HG03060 (cell line): Measurements from ENCODE around the gene ANTKMT.
"Not testable (repeated sequence)": the region's sequence is repeated elsewhere in the genome, so short reads cannot be mapped to it uniquely, and the experiment has no call there.

ENCODE experiments used
- ATAC-seq: cut with Tn5 transposase; IDR thresholded peaks from one replicate; pipeline ENCODE4 v1.9.1; 2021; ENCODE audit warnings: low read depth, moderate number of reproducible peaks; ENCODE audit not compliant: unreplicated experiment

The ANTKMT gene

DNA sequence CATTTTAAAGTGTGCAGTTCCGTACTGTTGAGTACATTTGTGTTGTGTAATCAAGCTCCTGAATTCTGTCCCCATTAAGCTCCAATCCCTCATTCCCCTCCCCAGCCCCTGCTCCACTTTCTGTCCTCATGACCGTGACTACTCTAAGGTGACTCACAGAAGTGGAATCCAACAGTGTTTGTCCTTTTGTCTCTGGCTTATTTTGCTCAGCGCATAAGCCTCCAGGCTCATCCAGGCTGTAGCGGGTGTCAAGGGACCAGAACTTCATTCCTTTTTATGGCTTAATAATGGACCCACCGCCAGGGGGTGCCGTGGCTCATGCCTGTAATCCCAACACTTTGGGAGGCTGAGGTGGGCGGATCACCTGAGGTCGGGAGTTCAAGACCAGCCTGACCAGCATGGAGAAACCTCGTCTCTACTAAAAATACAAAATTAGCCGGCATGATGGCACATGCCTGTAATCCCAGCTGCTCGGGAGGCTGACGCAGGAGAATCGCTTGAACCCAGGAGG is 8.2 kb upstream of the ANTKMT start:
- not testable (repeated sequence) for ATAC-seq

- no peak for ATAC-seq
Measured at GRCh38 chr16:714079-714478, 6.9 kb upstream of the ANTKMT start.

- no peak for ATAC-seq
Measured at GRCh38 chr16:714558-715476, 6.1 kb upstream of the ANTKMT start, which contains the start of gene METRN. METRN (plus strand) TSS chr16:715118; CDS start chr16:715290, 172 bp downstream.

DNA sequence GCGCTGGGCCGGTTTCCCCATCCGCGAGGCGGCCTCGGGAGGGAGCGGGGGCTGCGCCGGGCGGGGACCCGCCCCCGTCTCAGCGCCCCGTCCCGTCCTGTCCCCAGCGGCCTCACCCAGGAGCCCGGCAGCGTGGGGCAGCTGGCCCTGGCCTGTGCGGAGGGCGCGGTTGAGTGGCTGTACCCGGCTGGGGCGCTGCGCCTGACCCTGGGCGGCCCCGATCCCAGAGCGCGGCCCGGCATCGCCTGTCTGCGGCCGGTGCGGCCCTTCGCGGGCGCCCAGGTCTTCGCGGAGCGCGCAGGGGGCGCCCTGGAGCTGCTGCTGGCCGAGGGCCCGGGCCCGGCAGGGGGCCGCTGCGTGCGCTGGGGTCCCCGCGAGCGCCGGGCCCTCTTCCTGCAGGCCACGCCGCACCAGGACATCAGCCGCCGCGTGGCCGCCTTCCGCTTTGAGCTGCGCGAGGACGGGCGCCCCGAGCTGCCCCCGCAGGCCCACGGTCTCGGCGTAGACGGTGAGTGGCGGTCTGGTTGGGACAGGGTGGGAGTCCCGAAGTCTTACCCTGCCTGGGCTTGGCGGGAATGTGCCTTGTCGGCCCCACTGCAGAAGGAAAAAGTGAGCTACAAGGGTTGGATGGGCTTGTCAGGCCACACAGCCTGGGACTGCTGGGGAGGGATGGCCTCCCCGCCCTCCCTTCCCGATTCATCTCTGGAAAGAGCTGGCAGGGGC is 5.3 kb upstream of the ANTKMT start:
- ATAC-seq = no peak

- ATAC-seq = no peak
Measured at GRCh38 chr16:716200-716568, 4.8 kb upstream of the ANTKMT start.

DNA sequence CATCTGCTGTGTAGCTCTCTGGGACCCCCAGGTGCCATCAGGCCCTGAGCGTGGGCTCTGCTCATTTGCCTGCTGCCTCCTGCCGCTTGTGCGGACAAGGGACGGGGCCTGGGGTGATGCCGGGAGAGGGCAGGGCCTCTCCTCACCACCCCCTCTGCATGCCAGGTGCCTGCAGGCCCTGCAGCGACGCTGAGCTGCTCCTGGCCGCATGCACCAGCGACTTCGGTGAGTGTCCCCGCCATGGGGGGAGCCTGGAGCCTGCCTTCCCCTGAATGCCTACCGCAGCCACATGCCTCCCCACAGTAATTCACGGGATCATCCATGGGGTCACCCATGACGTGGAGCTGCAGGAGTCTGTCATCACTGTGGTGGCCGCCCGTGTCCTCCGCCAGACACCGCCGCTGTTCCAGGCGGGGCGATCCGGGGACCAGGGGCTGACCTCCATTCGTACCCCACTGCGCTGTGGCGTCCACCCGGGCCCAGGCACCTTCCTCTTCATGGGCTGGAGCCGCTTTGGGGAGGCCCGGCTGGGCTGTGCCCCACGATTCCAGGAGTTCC is 4.1 kb upstream of the ANTKMT start:
- ATAC-seq = no peak

GRCh38 chr16:717450-718245 is 3.3 kb upstream of the ANTKMT start:
- no peak for ATAC-seq

- no peak for ATAC-seq
Measured at GRCh38 chr16:718389-718788, 2.6 kb upstream of the ANTKMT start.

GRCh38 chr16:718922-719321 is 2.0 kb upstream of the ANTKMT start:
- ATAC-seq = no peak

GRCh38 chr16:719815-720446 is 1.0 kb upstream of the ANTKMT start:
- no peak for ATAC-seq

GRCh38 chr16:720447-720989 is 428 bp upstream of the ANTKMT start:
- no peak for ATAC-seq

GRCh38 chr16:721765-722540 is 1.0 kb downstream of the ANTKMT start:
- ATAC-seq = no peak

DNA sequence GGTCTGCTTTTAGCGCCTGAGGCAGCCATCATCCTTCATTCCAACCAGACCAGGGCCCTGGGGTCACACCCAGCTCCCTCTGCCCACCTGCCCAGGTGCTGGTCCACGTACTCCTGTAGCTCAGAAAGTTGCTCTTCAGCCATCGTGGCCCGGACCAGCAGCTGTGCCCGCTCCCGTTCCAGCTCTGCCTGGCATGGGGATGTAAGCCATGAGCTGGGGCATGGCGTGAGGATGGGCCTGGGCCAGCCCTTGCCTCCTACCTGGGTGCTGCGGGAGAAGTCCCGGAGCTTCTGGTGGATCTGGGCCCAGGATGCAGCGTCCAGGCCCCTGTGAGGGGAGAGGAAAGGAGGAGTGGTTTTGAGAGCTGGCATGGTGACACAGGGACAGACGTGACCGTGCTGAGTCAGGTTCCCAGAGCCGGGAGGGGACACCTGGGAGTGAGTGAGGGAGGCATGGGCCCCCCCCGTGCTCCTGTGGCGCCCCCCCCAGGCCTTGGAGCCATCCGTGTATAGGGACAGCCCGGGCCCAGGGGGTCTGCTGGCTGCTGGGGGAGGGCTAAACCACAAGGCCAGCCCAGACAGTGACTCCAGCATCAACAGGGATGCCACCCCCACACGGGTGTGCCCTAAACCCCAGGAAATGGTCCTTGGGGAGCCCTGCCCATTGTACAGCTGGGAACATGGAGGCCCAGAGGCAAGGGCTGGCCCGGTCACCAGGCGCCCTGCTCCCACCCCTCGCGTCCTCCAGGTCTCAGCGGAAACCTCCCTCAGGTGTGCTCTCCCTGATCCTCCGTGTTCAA is 2.1 kb downstream of the ANTKMT start:
- no peak for ATAC-seq

DNA sequence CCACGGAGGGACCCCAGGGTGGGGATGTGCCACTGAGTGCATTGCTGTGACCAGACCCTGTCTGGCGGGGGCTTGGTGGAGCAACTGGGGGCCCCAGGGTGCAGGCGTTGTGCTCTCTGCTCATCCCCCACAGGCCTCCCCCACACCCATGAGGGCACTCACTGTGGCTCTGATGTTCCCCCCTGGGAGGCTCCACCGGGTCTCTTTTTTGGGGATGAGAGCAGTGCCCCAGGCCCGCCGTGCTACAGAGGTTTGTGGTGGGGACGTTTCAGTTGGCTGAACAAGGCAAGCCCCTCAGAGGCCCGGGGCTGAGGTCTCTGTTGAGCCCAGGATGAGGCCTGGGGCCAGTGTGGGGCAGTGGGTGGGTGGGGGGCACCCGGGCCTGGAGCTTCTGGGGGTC is 2.7 kb downstream of the ANTKMT start:
- ATAC-seq = no peak

- no peak for ATAC-seq
Measured at GRCh38 chr16:724188-725040, 3.5 kb downstream of the ANTKMT start.

DNA sequence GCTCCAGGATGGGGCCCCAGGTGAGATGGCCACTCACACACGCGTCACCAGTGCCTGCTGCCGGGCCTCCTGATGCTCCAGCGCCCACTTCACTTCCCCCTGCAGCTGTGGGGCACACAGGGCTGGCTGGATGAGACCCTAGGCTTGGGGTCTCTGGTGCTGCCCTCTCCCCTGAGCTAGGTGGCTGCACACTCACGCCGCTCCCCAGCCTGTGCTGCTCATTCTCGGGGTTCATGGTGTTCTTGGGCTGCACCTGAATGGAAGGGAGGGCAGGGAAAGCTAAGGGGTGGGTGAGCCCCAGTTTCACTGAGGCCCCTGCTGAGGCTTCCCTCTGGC is 4.1 kb downstream of the ANTKMT start:
- ATAC-seq = no peak

DNA sequence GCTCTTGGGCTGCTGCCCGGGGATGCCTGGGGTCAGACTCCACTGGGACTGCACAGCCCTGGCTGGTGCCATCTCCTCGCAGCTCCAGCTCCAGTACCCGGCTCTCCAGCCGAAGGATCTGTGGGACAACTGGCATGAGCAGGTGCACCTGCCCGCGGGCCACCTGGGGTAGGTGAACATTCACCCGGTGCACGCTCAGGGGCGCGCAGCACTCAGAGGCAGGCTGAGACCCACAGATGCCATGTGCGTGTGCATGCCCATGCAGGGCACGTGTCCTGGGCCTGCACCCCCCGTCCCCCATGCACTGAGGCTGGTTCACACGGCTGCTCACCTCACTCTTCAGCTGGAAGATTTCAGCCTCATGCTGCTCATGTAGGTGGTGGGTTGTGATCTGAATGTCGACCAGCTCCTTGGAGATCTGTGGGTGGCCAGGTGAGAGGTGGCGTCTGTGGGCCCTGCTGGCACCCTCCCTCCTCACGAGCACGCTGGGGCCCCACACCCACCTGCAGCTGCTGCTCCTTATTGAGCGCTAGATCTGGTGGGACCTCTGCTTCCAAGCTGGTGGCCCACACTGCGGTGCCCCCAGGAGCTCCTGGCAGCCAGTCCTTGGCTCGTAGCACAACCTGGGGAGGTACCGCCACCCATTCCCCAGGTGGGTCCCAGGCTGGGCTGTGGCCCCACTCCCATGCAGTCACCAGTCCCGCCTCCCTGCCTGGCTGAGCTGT is 4.7 kb downstream of the ANTKMT start:
- ATAC-seq = no peak
